Naive thymus-derived CD4-positive, alpha-beta T cell (primary cell): ENCODE measurements around the gene CDNF. TPM values are rescaled to one million over a fixed set of nuclear protein-coding genes. Genes with fewer than 3 reads are reported as not detected.
A peak's percentile ranks its signal among the peaks of the same experiment; 100 is the strongest.

Experiments used
- ATAC-seq: fragments of 150-1000 bp; cut with Tn5 transposase; 2 replicates; pipeline ENCODE4 v1.10.0; 2021; ENCODE audit warnings: mild to moderate bottlenecking, moderate library complexity
- CTCF ChIA-PET: fragments of 350-600 bp; sonication (Branson Sonifier 250); formaldehyde crosslinking; loops from one replicate; lab custom pipeline; 2021; ENCODE audit warnings: antibody characterized with exemption; lab: Charles Lee
- POLR2A ChIA-PET: fragments of 350-600 bp; sonication (Branson Sonifier 250); formaldehyde crosslinking; loops from one replicate; lab custom pipeline; 2021; ENCODE audit warnings: antibody characterized with exemption, inconsistent platforms; lab: Charles Lee
- DNase-seq, 9 donors: peaks; one replicate each; pipeline versions ENCODE4 v3.0.0 to v3.0.0-alpha.2; 2020 to 2022; ENCODE audit warnings: mixed read lengths in 1 of 9
- H3K27ac ChIP-seq: one replicate; pipeline ENCODE4 v1.7.0; 2013; ENCODE audit warnings: mild to moderate bottlenecking, low read depth, low read length, moderate library complexity
- H3K27me3 ChIP-seq, 2 donors: one replicate each; pipeline ENCODE4 v1.7.0; 2013; ENCODE audit warnings: low read length in 2 of 2, mild to moderate bottlenecking in 2 of 2, moderate library complexity in 2 of 2; ENCODE audit not compliant: control insufficient read depth in 2 of 2, insufficient read depth in 2 of 2
- H3K36me3 ChIP-seq, 3 experiments: 1 replicate in 2 of 3; 2 replicates in 1 of 3; pipeline ENCODE4 v1.7.0; 2013; ENCODE audit warnings: low read length in 3 of 3, mild to moderate bottlenecking in 3 of 3, moderate library complexity in 1 of 3; ENCODE audit not compliant: insufficient read depth in 3 of 3, control insufficient read depth in 2 of 3
- H3K4me1 ChIP-seq, 2 donors: one replicate each; pipeline ENCODE4 v1.7.0; 2013; ENCODE audit warnings: low read length in 2 of 2, mild to moderate bottlenecking in 2 of 2, moderate library complexity in 1 of 2; ENCODE audit not compliant: control insufficient read depth in 2 of 2, insufficient read depth in 2 of 2
- H3K4me3 ChIP-seq: 2 replicates; pipeline ENCODE4 v1.7.0; 2013; ENCODE audit warnings: mild to moderate bottlenecking, low read length
- H3K9me3 ChIP-seq, 3 experiments: 1 replicate in 2 of 3; 2 replicates in 1 of 3; pipeline ENCODE4 v1.7.0; 2013; ENCODE audit warnings: low read length in 3 of 3; ENCODE audit not compliant: control insufficient read depth in 2 of 3
- H3K27ac Mint-ChIP-seq, 9 donors: one replicate each; pipeline ENCODE4 v1.8.0; 2020 to 2022; ENCODE audit warnings: mixed read lengths in 9 of 9, mild to moderate bottlenecking in 8 of 9, moderate library complexity in 5 of 9, inconsistent platforms in 2 of 9
- H3K27me3 Mint-ChIP-seq, 5 donors: one replicate each; pipeline ENCODE4 v1.8.0; 2021 to 2022; ENCODE audit warnings: mixed read lengths in 5 of 5, mild to moderate bottlenecking in 1 of 5
- H3K36me3 Mint-ChIP-seq, 5 donors: one replicate each; pipeline ENCODE4 v1.8.0; 2020 to 2022; ENCODE audit warnings: mixed read lengths in 5 of 5, mild to moderate bottlenecking in 3 of 5, inconsistent platforms in 1 of 5
- H3K4me1 Mint-ChIP-seq, 7 donors: one replicate each; pipeline ENCODE4 v1.8.0; 2020 to 2022; ENCODE audit warnings: mixed read lengths in 7 of 7, mild to moderate bottlenecking in 3 of 7, inconsistent platforms in 1 of 7
- H3K4me3 Mint-ChIP-seq, 10 donors: one replicate each; pipeline ENCODE4 v1.8.0; 2020 to 2022; ENCODE audit warnings: mild to moderate bottlenecking in 10 of 10, mixed read lengths in 10 of 10, moderate library complexity in 6 of 10, inconsistent platforms in 2 of 10
- H3K9me3 Mint-ChIP-seq, 11 donors: one replicate each; pipeline ENCODE4 v1.8.0; 2020 to 2022; ENCODE audit warnings: mixed read lengths in 11 of 11, mild to moderate bottlenecking in 4 of 11, inconsistent platforms in 1 of 11, moderate library complexity in 1 of 11
- intact Hi-C, 2 donors: fragments of 100-400 bp; cut with micrococcal nuclease; formaldehyde crosslinking; loops; one replicate each; pipeline ENCODE4 v1.15.1; 2023
- polyA plus RNA-seq, 2 donors: library from polyadenylated mRNA; unstranded; fragments of 300-500 nt; fragmentation: Illumina TruSeq; gene quantifications; one replicate each; pipeline ENCODE4 v1.2.3, GENCODE V29; 2021
- total RNA-seq, 6 experiments: library from RNA in 5 of 6; stranded (reverse) in 5 of 6; gene quantifications; 1 replicate in 5 of 6; 2 replicates in 1 of 6; pipeline ENCODE4 v1.2.3 and lab custom pipeline; 2021 to 2026

The CDNF gene
- total and polyA plus RNA-seq, 7 experiments from 2014 or later: 1.0 to 8.4 (median 4.9) TPM

DNA sequence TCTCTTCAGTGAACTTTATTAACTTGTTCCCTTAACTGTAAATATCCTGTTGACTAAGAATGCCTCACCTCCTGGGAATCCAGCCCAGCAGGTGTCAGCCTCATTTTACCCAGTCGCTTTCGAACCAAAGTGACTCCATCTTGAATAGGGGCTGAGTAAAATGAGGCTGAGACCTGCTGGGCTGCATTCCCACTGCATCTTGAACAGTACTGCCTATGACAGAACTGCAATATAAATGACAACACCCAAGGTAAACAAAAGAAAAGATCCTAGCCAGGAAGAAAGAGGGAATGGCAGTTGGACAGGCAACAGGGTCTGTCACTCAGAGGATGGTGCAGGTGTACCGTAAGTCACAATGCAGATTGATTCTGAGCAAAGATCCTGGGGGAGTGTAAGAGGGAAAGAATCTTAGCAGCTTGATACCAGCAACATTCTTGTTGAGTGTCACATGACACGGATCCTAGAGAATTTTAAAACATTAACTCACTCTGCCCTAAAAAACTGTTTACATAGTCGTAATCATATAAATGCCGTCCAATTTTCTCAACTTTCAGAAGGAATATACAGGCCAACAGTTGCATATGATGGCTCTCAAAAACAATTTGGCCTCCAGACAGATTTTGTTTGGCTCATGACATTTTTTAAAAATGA lies 58.7 kb downstream of the CDNF start:
- Histone ChIP-seq H3K27ac (no peak overlapping the region), H3K27me3 (no peaks in the 10 kb centered on the region), H3K4me1 (no peaks in the 10 kb centered on the region), H3K9me3 (no peaks in the 10 kb centered on the region), H3K4me3 (no peak overlapping the region), H3K36me3 (no peaks in the 10 kb centered on the region)
- Mint-ChIP-seq H3K36me3 (no peaks in the 10 kb centered on the region), H3K9me3 (peaks cover 0 to 2% (median 0%) of the 10 kb centered on the region in 11 donors), H3K27ac (no peak overlapping the region), H3K4me1 (peaks cover 3 to 15% (median 10%) of the 10 kb centered on the region in 7 donors), H3K4me3 (no peak overlapping the region), H3K27me3 (peaks cover 0 to 4% (median 0%) of the 10 kb centered on the region in 5 donors)
- intact Hi-C loops: no loop called here
- POLR2A ChIA-PET: no interaction called here
- ATAC-seq (no peak), DNase-seq (no peak)
- CTCF ChIA-PET: no interaction called here

DNA sequence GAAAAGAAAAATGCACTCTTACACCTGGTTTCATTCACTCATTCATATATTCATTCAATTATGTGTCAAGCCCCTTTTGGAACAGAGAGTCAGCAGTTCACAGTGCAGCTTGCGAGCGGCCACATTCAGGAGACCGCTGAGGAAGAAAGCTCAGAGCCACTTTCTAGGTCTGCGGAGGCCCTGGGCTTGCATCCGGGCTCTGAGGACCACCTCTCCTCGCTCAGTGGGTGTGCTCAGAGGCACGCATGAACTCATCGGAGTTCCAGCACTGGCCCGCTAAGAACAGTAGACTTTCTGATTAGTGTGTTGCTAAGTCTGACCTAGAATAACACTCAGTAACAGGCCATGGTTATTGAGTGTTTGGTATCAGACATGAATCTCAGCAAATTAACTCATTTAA lies 61.3 kb downstream of the CDNF start:
- H3K36me3 Mint-ChIP-seq: no peaks in the 10 kb centered on the region
- no peak overlapping the region for H3K27ac Mint-ChIP-seq
- H3K27me3 Mint-ChIP-seq: peaks cover 0 to 11% (median 0%) of the 10 kb centered on the region in 5 donors
- no peaks in the 10 kb centered on the region for H3K4me1 ChIP-seq
- ChIA-PET CTCF (no interaction called here), POLR2A (no interaction called here)
- H3K27ac ChIP-seq: no peak overlapping the region
- H3K9me3 ChIP-seq: no peaks in the 10 kb centered on the region
- H3K27me3 ChIP-seq: no peaks in the 10 kb centered on the region
- no peaks in the 10 kb centered on the region for H3K36me3 ChIP-seq
- H3K4me1 Mint-ChIP-seq: peaks cover 0 to 16% (median 10%) of the 10 kb centered on the region in 7 donors
- no peak for ATAC-seq
- intact Hi-C loops: no loop called here
- no peak for DNase-seq
- H3K4me3 ChIP-seq: no peak overlapping the region
- no peak overlapping the region for H3K4me3 Mint-ChIP-seq
- peaks cover 0 to 2% (median 0%) of the 10 kb centered on the region in 11 donors for H3K9me3 Mint-ChIP-seq

DNA sequence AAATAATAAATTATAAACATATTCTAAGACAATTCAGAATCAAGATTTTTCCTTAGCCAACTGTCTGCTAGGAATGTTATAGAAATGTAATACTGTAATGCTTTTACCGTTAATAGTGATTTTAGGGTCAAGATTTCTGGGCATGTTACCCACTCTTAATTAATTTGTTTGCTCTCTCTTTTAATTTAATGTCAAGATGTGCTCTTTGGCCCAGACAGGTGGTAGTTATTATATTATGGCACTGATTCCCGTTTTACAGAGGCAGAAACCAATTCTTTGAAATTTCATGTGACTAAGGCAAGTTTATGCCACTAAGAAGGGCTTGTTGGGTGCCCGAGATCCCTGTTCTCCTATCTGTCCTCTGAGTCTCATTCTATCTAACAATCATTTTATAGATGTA lies 62.2 kb downstream of the CDNF start:
- DNase-seq (no peak), ATAC-seq (no peak)
- H3K27me3 Mint-ChIP-seq: peaks cover 0 to 11% (median 0%) of the 10 kb centered on the region in 5 donors
- Histone ChIP-seq H3K4me1 (no peaks in the 10 kb centered on the region), H3K27ac (no peak overlapping the region), H3K9me3 (no peaks in the 10 kb centered on the region), H3K4me3 (no peak overlapping the region), H3K27me3 (no peaks in the 10 kb centered on the region), H3K36me3 (no peaks in the 10 kb centered on the region)
- H3K4me3 Mint-ChIP-seq: no peak overlapping the region
- no peaks in the 10 kb centered on the region for H3K36me3 Mint-ChIP-seq
- ChIA-PET CTCF (no interaction called here), POLR2A (no interaction called here)
- intact Hi-C loops: no loop called here
- no peak overlapping the region for H3K27ac Mint-ChIP-seq
- H3K9me3 Mint-ChIP-seq: peaks cover 0 to 2% (median 0%) of the 10 kb centered on the region in 11 donors
- H3K4me1 Mint-ChIP-seq: peaks cover 0 to 14% (median 10%) of the 10 kb centered on the region in 7 donors

DNA sequence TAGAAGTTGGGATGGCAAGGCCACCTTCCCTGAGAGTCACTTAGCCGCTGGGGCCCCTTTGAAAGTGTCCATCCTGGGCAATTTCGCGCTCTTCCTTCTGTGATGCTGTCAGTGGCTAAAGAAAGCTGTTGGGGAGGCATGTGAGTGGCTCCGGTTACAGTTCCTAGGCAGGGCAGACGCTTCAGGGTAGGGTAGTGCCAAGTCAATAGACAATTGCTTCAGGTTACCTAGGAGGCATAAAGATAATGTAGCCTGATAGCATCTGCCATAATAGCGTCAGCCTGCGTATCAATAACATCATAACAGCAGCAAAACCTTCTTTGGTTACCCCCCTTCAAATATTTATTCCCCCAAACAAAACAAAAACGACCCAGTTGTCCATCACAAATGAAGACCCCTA lies 63.0 kb downstream of the CDNF start, which contains the start of gene FAM107B:
Gene FAM107B, minus strand, starts transcription at position 101 of the 400 bp plus-strand sequence. CDS start 234 bp downstream, outside the sequence.
- ATAC-seq: no peak
- POLR2A ChIA-PET: no interaction called here
- no peak for DNase-seq
- no peaks in the 10 kb centered on the region for H3K27me3 ChIP-seq
- peaks cover 0 to 14% (median 10%) of the 10 kb centered on the region in 7 donors for H3K4me1 Mint-ChIP-seq
- H3K4me3 ChIP-seq: no peak within 1 kb of the TSS
- intact Hi-C loops: no loop called here
- H3K27ac ChIP-seq: no peak within 1 kb of the TSS
- H3K36me3 ChIP-seq: no peaks in the 10 kb centered on the region
- H3K36me3 Mint-ChIP-seq: no peaks in the 10 kb centered on the region
- H3K9me3 Mint-ChIP-seq: peaks cover 0 to 2% (median 0%) of the 10 kb centered on the region in 11 donors
- H3K27ac Mint-ChIP-seq: peak within 1 kb of the TSS in 1 of 9 donors; percentile 51
- H3K4me3 Mint-ChIP-seq: no peak within 1 kb of the TSS
- H3K27me3 Mint-ChIP-seq: peaks cover 0 to 11% (median 0%) of the 10 kb centered on the region in 5 donors
- CTCF ChIA-PET: no interaction called here
- H3K4me1 ChIP-seq: no peaks in the 10 kb centered on the region
- H3K9me3 ChIP-seq: no peaks in the 10 kb centered on the region

DNA sequence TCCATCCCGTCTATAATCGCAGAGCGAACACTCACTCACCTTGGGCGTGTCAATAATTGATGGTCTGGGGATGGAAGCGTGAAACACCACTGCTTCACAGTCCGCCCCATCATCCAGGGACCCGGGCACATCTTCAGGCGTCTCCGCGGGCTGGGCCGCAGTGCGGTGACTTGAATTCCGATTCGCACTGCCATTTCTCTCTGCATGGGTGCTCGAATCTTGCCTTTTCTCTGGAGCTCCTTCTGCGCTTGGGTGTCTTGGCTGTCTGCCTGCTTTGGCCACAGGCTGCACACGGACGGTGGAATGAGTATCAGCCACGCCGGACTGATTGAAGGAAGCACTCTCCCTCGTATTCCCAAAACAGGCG lies 63.6 kb downstream of the CDNF start:
- no peak overlapping the region for H3K27ac ChIP-seq
- no peaks in the 10 kb centered on the region for H3K27me3 ChIP-seq
- ATAC-seq: no peak
- H3K9me3 Mint-ChIP-seq: peaks cover 0 to 3% (median 0%) of the 10 kb centered on the region in 11 donors
- peaks cover 0 to 11% (median 0%) of the 10 kb centered on the region in 5 donors for H3K27me3 Mint-ChIP-seq
- H3K4me1 Mint-ChIP-seq: peaks cover 0 to 14% (median 10%) of the 10 kb centered on the region in 7 donors
- H3K36me3 Mint-ChIP-seq: no peaks in the 10 kb centered on the region
- POLR2A ChIA-PET: no interaction called here
- H3K4me3 Mint-ChIP-seq: no peak overlapping the region
- H3K4me1 ChIP-seq: no peaks in the 10 kb centered on the region
- intact Hi-C loops: no loop called here
- no peak for DNase-seq
- CTCF ChIA-PET: no interaction called here
- no peak overlapping the region for H3K4me3 ChIP-seq
- H3K36me3 ChIP-seq: no peaks in the 10 kb centered on the region
- peak overlapping the region in 1 of 9 donors; percentile 51 for H3K27ac Mint-ChIP-seq
- H3K9me3 ChIP-seq: no peaks in the 10 kb centered on the region

DNA sequence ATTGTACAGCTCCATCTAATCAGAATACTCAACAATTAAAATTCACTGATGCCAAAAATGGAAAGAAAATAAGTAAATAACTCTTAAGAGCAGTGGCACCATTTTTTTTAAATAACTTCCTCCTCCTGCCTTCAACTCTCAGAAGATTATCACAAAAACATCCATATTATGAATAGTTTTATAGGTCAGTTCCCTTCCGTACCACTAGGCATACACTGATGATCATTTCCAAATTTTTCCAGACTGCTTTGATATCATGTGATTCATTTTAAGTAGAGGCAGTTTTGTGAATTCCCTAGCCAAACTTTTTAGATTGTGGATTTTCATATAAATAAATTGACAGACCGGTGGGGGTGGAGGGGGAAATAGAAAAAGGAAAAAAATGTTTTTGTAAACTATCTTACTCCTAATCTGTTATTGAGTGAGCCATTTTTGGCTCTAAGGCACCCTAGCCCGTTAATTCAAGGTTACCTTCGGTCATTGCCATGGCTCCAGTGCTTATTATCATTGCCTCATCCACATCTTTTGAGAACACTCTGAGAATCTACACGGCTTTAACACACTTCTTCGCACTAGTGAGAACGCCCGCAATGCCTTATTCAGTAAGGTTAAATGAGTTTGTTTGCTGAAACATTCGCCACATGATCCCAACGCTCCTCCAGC lies 64.2 kb downstream of the CDNF start:
- Histone ChIP-seq H3K27ac (no peak overlapping the region), H3K4me3 (no peak overlapping the region), H3K36me3 (no peaks in the 10 kb centered on the region), H3K27me3 (no peaks in the 10 kb centered on the region), H3K4me1 (no peaks in the 10 kb centered on the region), H3K9me3 (no peaks in the 10 kb centered on the region)
- Mint-ChIP-seq H3K27me3 (peaks cover 0 to 13% (median 0%) of the 10 kb centered on the region in 5 donors), H3K4me1 (peaks cover 0 to 14% (median 10%) of the 10 kb centered on the region in 7 donors), H3K27ac (no peak overlapping the region), H3K36me3 (no peaks in the 10 kb centered on the region), H3K4me3 (no peak overlapping the region), H3K9me3 (peaks cover 0 to 4% (median 0%) of the 10 kb centered on the region in 11 donors)
- POLR2A ChIA-PET: no interaction called here
- CTCF ChIA-PET: no interaction called here
- intact Hi-C loops: no loop called here
- DNase-seq (no peak), ATAC-seq (no peak)
